ENCODE data around the gene SPATA31D3.
"Not testable (repeated sequence)": the region's sequence is repeated elsewhere in the genome, so short reads cannot be mapped to it uniquely, and the experiment has no call there.

Gene SPATA31D3

DNA sequence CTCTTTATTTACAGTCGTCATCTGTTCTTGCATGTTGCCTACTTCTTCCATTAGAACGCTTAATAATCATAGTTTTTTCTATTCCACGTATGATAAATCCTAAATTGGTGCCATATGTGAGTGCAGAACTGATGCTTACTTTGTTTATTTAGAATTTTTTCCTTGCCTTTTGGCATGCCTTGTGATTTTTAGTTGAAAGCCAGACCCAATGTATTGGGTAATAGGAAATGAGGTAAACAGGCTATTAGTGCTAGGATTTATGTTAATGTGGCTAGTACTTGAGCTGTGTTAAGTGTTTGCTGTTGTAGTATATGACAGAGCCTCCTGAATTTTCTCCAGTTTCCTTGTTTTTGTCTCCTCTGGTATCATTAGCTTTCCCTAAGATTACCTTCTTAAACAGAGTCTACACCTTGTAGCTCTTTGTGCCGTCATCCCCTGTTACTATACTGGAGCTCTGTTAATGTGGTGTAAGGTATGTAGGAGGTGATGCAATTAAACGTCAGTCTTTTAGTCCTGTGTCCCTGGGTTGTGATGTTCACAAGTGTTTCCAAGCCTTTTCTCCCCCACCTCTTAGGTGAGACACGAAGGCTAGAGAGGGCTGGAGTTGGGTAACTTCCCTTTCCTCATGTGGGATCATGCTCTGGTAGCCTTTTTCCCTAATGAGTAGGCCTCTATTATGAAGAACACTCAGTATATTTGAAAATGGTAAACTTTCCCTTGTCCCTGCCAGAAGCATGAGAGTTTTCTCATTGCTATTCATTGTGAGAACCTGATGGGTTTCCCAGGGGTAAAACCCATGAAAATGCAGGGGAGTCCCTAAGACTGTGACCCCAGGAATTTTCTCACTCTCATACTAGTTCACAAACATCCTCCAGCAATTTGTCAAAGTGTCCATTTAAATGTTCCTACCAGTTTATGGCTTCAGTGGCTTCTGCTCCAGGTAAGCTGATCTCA is 21.2 kb downstream of the SPATA31D3 start:
- H3K4me1 Mint-ChIP-seq, result no peaks in the 10 kb centered on the region
- peaks cover 1% of the 10 kb centered on the region for H3K27me3 Mint-ChIP-seq
- no peak overlapping the region for H3K4me3 Mint-ChIP-seq
- no peaks in the 10 kb centered on the region for H3K9me3 Mint-ChIP-seq
- H3K36me3 Mint-ChIP-seq, result no peaks in the 10 kb centered on the region
- no peak overlapping the region for H3K27ac Mint-ChIP-seq

DNA sequence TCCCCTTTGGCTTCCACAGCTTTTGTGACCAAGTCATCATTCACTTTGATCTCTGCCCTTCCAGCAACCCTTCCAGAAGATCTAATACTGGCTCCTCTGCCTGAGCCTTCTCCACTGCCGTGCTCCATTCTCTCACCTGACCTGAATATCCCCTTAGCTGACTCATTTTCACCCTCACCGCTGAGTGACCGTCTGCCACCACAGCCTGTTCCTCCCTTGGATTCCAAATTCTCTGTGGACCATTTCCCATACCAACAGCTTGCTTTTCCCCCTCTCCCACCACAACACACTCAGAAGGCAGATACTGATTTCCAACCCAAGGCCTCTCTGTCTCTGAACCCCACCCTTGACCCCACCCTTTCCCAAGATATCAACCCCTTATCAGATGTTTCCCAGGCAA is 24.7 kb downstream of the SPATA31D3 start:
- H3K27me3 Mint-ChIP-seq, result peaks cover 1% of the 10 kb centered on the region
- H3K36me3 Mint-ChIP-seq, result no peaks in the 10 kb centered on the region
- H3K4me3 Mint-ChIP-seq, result no peak overlapping the region
- no peak overlapping the region for H3K27ac Mint-ChIP-seq
- H3K4me1 Mint-ChIP-seq, result no peaks in the 10 kb centered on the region
- no peaks in the 10 kb centered on the region for H3K9me3 Mint-ChIP-seq

DNA sequence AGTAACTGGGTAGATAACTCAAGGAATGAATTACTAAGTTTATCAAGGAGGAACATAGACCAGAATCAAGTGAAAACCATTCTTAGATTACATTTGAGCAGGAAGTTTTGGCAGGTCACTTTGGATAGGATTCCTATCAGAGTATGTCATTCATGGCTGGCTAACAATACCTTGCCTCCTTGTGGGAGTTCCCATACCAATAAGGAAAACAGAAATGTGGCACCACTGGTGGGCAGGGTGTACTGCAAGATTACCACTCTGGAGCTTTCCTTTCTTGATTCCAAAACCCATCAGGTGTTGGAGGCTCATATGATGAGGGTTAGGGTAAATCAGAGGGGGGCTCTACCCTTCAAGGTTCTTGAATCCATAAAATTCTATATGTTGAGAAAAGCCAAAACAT is 26.7 kb downstream of the SPATA31D3 start:
- Mint-ChIP-seq H3K4me3 (no peak overlapping the region), H3K4me1 (no peaks in the 10 kb centered on the region), H3K27me3 (peaks cover 1% of the 10 kb centered on the region)

DNA sequence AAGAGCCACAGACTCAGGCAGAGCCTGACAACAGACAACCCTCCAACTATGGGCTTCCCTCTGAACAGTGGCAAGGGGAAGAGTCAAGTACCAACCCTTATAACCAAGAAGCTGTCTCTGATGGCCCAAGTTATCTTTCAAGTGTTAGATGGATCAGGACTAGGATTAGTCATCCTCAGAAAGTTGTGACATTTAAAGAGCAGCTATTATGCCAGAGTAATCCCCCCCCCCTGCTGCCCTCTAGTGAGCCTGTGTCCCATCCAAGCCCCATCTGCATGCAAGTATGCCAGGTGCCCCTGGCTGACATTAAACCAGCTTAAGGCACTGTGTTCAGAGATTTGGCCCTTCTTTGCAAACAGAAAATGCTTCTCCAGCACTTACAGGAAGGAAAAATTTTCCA is 28.4 kb downstream of the SPATA31D3 start:
- no peak overlapping the region for H3K27ac Mint-ChIP-seq
- H3K4me1 Mint-ChIP-seq, result no peaks in the 10 kb centered on the region
- peaks cover 5% of the 10 kb centered on the region for H3K9me3 Mint-ChIP-seq
- H3K36me3 Mint-ChIP-seq, result no peaks in the 10 kb centered on the region
- no peak overlapping the region for H3K4me3 Mint-ChIP-seq
- H3K27me3 Mint-ChIP-seq, result peaks cover 1% of the 10 kb centered on the region

More for the DNA sequence above, 26.7 kb downstream of the SPATA31D3 start:
- Mint-ChIP-seq H3K36me3 (no peaks in the 10 kb centered on the region), H3K27ac (no peak overlapping the region), H3K9me3 (no peaks in the 10 kb centered on the region)

DNA sequence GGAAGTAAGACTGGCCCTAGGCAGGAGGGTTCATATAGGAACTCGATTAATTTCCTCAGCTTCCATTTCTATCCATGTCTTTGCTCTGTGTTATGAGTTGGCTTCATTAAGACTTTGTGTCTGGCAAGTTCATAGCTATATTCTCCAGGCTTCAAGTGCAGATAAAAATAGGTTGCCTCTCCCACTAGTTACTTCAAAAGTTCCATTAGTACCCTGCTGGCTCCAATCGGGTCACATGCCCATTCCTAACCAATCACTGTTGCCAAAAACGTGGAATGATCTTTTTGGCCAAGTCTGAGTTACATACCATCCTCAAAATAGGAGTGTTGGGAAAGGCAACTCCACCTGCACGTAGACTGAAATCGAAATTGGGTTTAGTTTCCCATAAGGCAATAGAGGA is 31.5 kb downstream of the SPATA31D3 start:
- Mint-ChIP-seq H3K9me3 (peaks cover 5% of the 10 kb centered on the region), H3K4me3 (no peak overlapping the region), H3K4me1 (no peaks in the 10 kb centered on the region), H3K36me3 (no peaks in the 10 kb centered on the region), H3K27me3 (no peaks in the 10 kb centered on the region), H3K27ac (no peak overlapping the region)

DNA sequence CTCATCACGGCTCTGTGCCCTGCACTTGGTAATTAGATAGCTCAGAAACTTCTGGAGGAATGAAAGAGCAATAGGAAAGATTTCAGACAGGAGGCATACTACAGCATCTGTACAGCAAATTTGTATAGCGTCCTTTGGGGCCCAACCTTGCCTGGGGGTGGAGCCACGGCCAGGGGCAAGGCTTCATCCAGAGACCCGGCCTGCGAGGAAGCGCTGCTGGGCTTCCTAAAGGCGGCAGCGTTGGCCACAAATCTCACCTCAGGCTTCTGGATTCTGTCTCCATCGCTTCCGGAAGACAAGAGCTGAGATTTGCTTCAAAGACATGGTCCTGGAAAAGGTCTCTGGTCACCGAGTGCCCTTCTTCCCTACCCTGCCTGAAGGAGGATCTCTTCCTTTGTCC is 33.1 kb downstream of the SPATA31D3 start:
- no peaks in the 10 kb centered on the region for H3K27me3 Mint-ChIP-seq
- no peak overlapping the region for H3K27ac Mint-ChIP-seq
- H3K4me3 Mint-ChIP-seq, result no peak overlapping the region
- no peaks in the 10 kb centered on the region for H3K36me3 Mint-ChIP-seq
- H3K9me3 Mint-ChIP-seq, result peaks cover 5% of the 10 kb centered on the region
- H3K4me1 Mint-ChIP-seq, result no peaks in the 10 kb centered on the region

DNA sequence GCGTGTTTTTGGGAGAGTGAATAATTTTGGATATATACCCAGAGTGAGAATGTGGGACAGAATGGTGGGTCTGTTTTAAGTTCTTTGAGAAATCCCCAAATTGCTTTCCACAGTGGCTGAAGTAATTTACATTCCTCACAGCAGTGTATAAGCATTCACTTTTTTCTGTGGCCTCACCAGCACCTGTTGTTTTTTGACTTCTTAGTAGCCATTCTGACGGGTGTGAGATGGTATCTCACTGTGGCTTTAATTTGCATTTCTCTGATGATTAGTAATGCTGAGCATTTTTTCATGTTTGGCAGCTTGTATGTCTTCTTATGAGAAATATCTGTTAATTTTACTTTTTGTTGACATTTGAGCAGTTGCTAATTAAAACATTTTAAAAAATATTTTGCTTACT is 35.9 kb downstream of the SPATA31D3 start:
- Mint-ChIP-seq H3K27ac (no peak overlapping the region), H3K4me3 (no peak overlapping the region), H3K27me3 (peaks cover 2% of the 10 kb centered on the region), H3K36me3 (no peaks in the 10 kb centered on the region), H3K9me3 (peaks cover 5% of the 10 kb centered on the region), H3K4me1 (no peaks in the 10 kb centered on the region)

DNA sequence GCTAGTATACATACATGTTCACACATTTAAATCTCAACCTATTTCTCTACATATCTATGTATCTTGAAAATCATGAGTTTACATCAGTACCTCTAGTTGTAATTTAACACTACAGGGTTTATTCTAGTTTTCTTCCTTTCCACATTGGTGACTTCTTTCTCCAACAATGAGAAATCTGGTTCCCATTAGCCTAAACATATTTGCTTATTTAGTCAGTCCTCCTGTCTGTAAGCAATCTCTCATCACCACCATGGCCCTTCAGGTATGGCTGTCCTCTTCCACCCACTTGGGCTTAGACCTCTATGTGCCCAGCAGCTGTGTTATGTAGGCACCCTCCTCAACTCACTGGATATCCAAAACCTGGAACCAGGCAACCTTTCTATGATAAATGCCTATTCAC is 37.3 kb downstream of the SPATA31D3 start:
- Mint-ChIP-seq H3K4me3 (no peak overlapping the region), H3K4me1 (no peaks in the 10 kb centered on the region), H3K9me3 (peaks cover 2% of the 10 kb centered on the region)

DNA sequence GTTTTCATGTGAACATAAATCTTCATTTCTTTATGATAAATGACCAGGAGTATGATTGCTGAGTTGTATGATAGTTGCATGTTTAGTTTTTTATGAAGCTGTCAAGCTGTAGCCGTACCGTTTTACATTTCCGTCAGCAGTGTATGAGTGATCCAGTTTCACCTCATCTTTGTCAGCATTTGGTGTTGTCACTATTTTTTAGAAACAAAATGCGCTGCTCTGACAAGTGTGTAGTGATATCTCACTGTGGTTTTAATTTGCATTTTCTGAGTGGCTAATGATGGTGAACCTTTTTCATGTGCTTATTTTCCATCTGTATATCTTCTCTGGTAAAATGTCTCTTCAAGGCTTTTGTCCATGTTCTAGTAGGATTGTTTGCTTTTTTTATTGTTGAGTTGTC is 38.6 kb downstream of the SPATA31D3 start:
- Mint-ChIP-seq H3K36me3 (no peaks in the 10 kb centered on the region), H3K27me3 (peaks cover 2% of the 10 kb centered on the region), H3K27ac (no peak overlapping the region), H3K4me1 (no peaks in the 10 kb centered on the region), H3K9me3 (no peaks in the 10 kb centered on the region), H3K4me3 (no peak overlapping the region)

More for the DNA sequence above, 37.3 kb downstream of the SPATA31D3 start:
- H3K27ac Mint-ChIP-seq, result no peak overlapping the region
- H3K36me3 Mint-ChIP-seq, result no peaks in the 10 kb centered on the region
- peaks cover 2% of the 10 kb centered on the region for H3K27me3 Mint-ChIP-seq

DNA sequence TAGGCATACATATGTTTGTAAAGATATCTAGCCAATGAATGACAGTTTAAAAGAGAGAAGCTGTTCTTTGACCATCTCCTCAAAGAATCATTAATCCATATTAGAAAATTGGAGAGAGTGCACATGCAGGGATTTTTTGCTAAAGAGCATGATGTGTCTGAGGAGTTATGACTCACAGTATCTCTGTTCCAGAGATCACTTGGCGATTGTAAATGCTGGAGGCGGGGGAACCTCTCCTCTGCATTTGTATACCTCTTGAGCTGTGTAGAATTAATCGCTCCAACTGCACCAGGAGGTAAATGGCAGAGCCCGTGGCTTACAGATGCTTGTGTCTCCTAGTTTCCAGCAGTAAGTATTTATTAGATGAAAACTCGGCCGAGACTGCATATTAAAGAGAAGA is 41.6 kb downstream of the SPATA31D3 start:
- peaks cover 7% of the 10 kb centered on the region for H3K9me3 Mint-ChIP-seq
- H3K4me3 Mint-ChIP-seq, result no peak overlapping the region
- H3K4me1 Mint-ChIP-seq, result no peaks in the 10 kb centered on the region
- H3K27me3 Mint-ChIP-seq, result peaks cover 2% of the 10 kb centered on the region
- H3K36me3 Mint-ChIP-seq, result no peaks in the 10 kb centered on the region
- H3K27ac Mint-ChIP-seq, result no peak overlapping the region

DNA sequence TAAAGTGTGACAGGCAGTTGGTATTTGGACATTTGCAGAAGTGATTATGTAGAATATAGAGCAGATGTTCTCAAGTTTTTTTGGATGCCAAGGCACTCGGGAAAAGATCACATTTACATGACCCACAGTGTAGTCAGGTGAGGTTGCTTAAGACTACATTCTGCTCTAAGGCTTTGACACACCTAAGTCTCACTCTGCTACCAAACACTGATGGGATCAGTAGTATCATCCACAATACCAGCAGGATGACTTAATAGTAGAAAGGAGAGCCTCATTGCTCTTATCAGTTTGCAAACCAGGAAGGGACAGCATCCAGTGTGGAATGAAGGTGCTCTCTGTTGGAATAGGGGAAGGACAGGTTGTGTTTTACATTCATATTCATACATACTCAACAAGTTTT is 42.8 kb downstream of the SPATA31D3 start:
- Mint-ChIP-seq H3K4me1 (no peaks in the 10 kb centered on the region), H3K27me3 (peaks cover 2% of the 10 kb centered on the region), H3K36me3 (no peaks in the 10 kb centered on the region), H3K9me3 (peaks cover 7% of the 10 kb centered on the region), H3K4me3 (no peak overlapping the region), H3K27ac (no peak overlapping the region)

DNA sequence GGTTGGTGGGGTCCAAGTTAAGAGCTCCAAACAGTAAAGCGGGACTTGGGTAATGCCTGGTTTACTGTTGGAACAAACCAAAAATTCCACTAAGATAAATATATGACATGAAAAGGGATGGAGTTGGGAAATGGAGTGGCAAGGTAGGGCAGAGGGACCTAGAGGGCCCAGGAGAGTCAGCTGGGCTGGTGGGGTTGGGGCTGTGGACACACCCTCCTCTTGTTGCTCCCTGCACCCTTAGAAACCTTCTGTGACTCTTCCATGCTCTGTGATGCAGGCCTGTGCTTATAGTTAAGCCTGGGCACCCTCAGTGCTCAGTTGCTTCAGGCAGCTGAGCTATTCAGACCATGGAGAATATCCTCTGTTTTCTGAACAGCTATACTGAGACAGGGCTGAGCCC is 45.2 kb downstream of the SPATA31D3 start, which contains the start of gene SPATA31D1:
SPATA31D1 (plus strand) TSS at position 301 of the 400 bp plus-strand sequence; CDS start at position 348, 47 bp downstream.
- H3K27ac Mint-ChIP-seq, H3K27me3 Mint-ChIP-seq, H3K9me3 Mint-ChIP-seq, H3K4me3 Mint-ChIP-seq, H3K4me1 Mint-ChIP-seq, H3K36me3 Mint-ChIP-seq: not testable (repeated sequence)

DNA sequence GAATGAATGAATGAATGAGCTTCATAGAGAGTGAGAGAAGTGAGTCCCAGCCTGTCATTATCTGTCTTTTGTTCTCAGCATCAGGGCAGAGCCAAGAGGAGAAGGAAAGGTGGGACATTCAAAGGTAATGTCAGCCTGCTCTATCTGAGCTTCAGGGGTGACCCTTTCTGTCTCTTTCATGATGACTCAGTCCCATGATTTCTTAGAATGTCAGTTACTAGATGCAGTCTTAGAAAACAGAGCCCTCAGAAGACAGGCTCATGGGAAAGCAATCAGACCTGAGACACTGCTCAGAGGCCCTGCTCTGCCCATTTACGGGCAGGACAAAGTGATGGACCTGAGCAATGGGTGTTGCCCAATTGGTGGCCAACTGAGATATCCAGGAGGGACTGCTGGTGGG is 46.4 kb downstream of the SPATA31D3 start:
- Mint-ChIP-seq H3K27me3 (no peaks in the 10 kb centered on the region), H3K27ac (no peak overlapping the region), H3K9me3 (peaks cover 7% of the 10 kb centered on the region), H3K4me1 (no peaks in the 10 kb centered on the region), H3K4me3 (no peak overlapping the region), H3K36me3 (no peaks in the 10 kb centered on the region)

DNA sequence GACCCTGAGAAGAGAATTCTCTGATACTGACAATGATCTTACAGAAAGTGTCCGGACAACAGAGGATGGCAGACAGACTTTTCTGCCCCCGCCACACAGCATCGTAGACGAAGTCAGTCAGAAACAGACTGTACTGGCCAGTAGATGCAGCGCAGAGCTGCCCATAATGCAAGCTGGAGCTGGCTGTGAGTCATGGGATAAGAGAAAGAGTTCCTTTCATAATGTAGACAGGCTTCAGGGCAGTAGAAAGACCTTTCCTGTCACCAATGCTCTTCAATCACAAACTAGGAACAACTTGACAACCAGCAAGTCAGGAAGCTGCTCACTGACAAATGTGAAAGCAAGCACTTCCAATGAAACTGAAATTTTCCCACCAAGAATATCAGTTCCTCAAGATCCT is 50.4 kb downstream of the SPATA31D3 start:
- H3K36me3 Mint-ChIP-seq, result no peaks in the 10 kb centered on the region
- no peaks in the 10 kb centered on the region for H3K4me1 Mint-ChIP-seq
- H3K27me3 Mint-ChIP-seq, result no peaks in the 10 kb centered on the region
- no peak overlapping the region for H3K27ac Mint-ChIP-seq
- no peak overlapping the region for H3K4me3 Mint-ChIP-seq
- peaks cover 5% of the 10 kb centered on the region for H3K9me3 Mint-ChIP-seq
